CD4-positive, alpha-beta T cell treated with Interleukin-21 for 1 hour (primary cell): ENCODE measurements around the gene ABCC3.

ENCODE experiments used
- DNase-seq: peaks from one replicate; pipeline ENCODE4 v3.0.0-alpha.2; 2020

ABCC3 gene

DNA sequence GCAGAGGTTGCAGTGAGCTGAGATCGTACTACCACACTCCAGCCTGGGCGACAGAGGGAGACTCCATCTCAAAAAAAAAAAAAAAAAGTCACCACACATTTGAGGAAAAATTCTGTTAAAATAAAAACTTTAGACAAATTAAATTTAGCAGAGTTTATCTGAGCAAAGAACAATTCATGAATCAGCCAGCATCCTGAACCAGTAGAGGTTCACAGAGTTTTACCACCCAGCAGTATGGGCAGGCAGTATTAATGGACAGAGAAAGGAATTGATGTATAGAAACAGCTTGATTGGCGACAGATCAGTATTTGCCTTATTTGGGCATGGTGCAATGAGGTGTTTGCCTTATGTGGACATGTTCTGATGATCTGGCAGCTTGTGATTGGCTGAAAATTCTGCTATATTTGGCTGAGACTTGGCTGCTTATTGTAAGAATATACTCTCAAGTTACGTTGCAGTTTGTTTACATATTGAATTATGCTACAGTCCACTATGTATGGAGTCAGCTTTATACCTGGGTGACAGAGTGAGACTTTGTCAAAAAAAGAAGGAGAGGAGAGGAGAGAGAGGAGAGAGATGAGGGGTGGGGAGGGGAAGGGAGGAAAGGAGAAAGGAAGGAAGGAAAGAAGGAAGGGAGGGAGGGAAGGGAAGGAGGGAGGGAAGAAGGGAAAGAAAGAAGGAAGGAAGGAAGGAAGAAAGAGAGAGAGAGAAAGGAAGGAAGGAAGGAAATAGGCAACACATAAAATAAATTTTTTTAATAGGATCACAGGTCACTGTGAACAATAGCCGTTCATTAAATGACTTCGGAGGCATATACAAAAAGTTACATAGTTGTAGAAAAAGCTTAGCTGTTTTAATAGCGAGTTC is 14.6 kb downstream of the ABCC3 start:
- no peak for DNase-seq

- DNase-seq, result no peak
Observed at GRCh38 chr17:50651661-50652060, 17.0 kb downstream of the ABCC3 start.

- DNase-seq, result no peak
Observed at GRCh38 chr17:50653738-50654137, 19.1 kb downstream of the ABCC3 start.

- DNase-seq, result no peak
Observed at GRCh38 chr17:50656509-50656908, 21.8 kb downstream of the ABCC3 start.

DNA sequence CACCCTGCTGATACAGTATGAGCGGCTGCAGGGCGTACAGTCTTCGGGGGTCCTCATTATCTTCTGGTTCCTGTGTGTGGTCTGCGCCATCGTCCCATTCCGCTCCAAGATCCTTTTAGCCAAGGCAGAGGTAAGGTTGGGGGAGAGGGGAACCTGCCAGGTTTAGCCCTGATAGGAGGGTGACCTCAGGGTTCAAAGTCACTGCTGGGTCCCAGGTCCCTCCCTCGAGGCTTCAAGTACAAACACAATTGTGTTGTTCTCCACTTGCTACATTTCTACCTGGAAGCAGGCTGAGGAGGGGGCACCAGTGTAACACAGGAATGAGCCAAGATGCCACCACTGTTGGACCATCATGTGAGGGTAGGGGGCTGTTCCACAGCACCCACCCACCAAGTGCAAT is 22.4 kb downstream of the ABCC3 start:
- no peak for DNase-seq

DNA sequence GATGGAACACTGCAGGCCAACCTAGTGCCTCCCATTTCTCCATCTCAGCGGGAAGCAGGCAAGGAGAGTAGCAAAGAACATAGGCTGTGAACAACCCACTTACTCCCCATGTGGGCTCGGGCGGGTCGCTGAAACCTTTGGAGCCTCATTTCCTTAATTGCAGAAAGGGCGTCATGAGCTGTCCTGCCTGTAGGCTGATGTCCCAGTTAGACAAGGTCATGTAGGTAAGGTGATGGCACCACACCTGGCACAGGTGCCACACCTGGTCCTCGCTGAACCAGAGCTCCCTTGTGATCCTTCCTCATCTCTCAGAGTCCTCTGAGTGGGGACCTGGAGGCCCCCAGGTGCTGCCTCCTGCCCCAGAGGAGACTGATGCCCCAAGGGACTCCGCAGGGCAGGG is 22.9 kb downstream of the ABCC3 start:
- no peak for DNase-seq

DNA sequence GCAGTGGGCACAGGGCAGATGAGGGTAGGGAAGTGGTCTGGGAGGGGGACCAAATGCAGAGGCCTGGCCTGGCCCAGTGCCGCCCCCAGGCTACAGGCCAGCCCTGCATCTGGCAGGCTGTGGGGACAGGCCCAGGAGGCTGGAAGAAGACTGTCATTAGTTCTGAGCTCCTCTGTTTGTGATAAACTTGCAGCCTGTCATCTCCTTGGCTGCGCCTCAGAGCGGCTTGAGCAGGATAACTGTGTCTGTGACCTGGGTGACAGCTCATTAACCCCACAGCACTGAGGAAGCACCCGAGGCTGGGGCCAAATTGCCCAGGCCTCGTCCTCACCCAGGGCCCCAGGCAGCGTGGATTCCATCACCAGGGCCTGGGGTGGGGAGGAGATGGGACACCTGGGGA is 23.9 kb downstream of the ABCC3 start:
- no peak for DNase-seq

DNA sequence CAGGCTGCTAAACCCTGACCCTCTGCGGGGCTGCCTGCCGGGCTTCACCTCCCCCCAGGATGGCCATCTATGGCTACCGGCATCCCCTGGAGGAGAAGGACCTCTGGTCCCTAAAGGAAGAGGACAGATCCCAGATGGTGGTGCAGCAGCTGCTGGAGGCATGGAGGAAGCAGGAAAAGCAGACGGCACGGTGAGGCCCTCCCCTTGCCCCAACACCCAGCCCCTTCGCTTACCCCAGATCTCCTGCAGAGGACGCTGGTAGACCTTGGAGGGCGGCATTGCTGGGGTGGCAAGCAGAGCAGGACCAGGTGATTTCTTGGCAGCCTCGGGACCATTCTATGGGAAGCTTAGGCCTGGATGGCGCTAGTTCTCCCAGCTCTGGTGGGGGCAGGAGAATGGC is 24.5 kb downstream of the ABCC3 start:
- no peak for DNase-seq

DNA sequence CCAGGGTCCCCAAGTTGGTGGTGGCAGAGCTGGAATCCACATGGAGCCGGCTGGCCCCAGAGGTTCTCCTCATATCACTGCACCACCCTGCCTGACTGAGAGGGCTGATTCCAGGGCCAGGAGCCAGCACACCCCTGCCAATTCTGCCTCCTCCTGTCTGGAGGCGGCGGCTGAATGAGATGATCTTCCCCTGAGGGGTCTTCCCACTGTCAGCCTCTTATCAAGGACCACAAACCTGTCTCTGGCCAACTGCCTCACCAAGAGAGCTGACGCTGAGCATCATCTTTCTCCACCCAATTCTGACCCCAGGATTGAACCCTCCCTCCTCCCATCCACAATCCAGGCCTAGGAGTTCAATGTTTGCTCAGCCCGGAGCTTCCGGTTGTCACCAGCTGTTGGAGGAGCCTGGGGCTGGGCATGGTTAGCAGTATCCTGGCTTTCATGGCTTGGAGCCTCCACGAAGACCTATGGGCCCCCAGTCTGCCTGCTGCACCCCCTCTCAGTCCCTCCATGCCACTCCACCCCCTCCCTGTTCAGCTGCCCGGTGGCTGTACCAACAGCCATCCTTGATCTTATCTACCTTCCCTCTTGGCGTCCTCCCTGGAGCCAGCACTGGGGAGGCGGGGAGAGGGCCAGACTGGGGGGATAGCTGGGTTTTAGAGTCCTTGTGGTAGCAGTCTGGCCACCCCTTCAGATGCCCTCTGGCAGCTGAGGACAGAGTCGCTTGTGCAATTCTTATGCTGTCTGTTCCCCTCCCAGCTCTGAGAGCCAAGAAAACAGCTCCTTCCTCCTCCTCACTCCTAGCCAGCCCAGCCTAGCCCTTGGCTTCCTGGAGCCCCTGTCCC is 25.6 kb downstream of the ABCC3 start:
- no peak for DNase-seq

GRCh38 chr17:50660887-50661345 is 26.2 kb downstream of the ABCC3 start:
- no peak for DNase-seq

GRCh38 chr17:50661348-50661747 is 26.7 kb downstream of the ABCC3 start:
- DNase-seq, result no peak

GRCh38 chr17:50661795-50662391 is 27.2 kb downstream of the ABCC3 start:
- peak; percentile 4 for DNase-seq

DNA sequence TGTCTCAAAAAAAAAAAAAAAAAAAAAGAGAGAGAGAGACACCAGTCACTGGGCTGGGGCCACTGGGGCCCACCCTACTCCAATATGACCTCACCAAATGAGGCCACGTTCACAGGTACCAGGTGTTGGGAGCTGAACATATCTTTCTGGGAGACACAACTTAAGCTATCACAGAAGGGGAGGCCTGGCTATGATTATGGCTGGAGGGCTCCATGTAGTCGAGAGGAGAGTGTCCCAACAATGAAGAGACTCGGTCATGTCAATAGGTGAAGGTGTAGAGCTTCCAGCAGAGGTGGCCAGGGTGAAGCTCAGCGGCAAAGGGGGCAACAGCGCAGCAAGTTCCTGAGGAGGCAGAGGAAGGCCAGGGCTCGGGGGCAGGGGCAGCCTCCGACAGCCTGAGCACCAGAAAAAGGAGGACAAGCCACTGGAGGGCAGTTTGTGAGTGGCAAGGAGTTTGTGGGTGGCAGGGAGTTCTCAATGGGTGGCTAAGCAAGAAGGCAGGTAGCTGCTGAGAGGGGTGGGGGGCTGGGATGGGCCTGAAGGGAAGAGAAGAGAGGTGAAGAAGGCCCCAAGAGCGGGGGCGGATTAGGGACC is 28.0 kb downstream of the ABCC3 start:
- no peak for DNase-seq

DNA sequence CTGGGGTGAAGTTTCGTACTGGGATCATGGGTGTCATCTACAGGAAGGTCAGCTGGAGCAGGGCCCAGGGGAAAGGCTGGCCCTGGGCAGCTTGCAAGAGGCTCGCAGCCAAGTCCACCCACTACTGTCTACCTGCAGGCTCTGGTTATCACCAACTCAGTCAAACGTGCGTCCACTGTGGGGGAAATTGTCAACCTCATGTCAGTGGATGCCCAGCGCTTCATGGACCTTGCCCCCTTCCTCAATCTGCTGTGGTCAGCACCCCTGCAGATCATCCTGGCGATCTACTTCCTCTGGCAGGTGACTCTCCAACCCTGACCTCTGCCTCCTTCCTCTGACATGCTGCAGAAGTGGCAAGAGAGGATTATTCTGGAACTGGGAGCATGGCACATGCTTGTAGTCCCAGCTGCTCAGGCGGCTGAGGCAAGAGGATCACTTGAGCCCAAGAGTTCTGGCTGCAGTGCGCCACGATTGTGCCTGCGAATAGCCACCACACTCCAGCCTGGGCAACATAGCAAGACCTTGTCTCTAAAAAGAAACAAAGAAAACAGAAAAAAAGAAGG is 29.2 kb downstream of the ABCC3 start:
- no peak for DNase-seq

DNA sequence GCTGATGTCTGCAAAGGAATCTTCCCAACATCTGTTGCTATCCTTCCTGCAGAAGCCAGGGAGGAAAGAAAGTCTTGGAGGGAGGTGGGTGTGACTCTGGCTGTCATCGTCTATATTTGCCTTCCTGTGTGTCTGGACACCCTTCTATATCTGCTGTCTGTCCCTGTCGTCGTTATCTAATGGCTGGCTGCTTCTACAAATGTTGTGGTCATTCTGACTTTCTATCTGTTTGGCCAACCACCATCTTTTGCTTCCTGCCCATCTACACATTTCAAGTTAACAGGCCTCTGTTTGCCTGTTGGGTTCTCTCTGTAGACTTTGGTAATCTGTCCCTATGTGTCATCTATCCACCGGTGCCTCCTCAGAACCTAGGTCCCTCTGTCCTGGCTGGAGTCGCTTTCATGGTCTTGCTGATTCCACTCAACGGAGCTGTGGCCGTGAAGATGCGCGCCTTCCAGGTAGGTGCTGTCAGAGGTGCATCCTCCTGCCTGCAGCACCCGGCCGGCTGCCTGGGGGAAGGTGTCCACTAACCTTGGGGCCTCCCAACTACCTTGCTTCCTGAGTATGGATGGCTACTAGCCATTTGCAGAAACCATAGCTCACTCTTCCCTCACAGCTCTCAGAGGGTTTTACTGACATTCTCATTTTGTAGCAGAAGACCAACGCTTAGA is 30.2 kb downstream of the ABCC3 start:
- no peak for DNase-seq

- DNase-seq, result no peak
Observed at GRCh38 chr17:50665838-50666237, 31.2 kb downstream of the ABCC3 start.

DNA sequence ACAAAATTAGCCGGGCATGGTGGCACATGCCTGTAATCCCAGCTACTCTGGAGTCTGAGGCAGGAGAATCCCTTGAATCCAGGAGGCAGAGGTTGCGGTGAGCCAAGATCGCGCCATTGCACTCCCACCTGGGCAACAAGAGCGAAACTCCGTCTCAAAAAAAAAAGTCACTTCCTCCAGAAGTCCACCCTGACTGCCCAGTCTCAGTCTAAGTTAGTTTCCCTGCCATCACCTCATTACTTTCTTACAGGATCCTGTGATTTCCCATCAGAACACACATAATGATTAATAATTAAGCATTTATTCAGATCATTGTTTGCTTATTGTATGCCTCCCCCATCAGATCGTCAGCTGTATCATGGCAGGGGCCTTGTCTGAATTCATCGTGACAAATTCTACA is 31.6 kb downstream of the ABCC3 start:
- DNase-seq, result no peak

DNA sequence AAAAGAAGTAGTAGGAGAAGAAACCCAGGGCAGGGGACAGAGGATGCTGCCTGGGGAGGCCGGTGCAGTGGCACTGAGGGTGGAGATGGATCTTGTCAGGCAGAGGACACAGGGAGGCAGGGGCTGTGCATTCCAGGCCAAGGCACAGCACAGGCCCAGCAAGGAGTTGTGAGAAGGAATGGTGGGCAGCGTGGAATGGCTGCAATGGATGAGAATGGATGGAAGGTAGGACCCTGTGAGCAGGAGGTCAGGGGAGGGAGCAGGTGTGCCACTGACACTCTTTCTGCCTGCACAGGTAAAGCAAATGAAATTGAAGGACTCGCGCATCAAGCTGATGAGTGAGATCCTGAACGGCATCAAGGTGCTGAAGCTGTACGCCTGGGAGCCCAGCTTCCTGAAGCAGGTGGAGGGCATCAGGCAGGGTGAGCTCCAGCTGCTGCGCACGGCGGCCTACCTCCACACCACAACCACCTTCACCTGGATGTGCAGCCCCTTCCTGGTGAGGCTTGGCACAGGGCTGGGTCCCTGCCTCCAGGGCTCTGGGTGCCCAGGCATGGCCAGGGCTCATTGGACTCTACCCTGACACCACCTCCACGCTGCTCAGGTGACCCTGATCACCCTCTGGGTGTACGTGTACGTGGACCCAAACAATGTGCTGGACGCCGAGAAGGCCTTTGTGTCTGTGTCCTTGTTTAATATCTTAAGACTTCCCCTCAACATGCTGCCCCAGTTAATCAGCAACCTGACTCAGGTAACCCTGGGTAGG is 32.8 kb downstream of the ABCC3 start:
- no peak for DNase-seq

GRCh38 chr17:50668025-50668837 is 33.5 kb downstream of the ABCC3 start:
- DNase-seq, result no peak

DNA sequence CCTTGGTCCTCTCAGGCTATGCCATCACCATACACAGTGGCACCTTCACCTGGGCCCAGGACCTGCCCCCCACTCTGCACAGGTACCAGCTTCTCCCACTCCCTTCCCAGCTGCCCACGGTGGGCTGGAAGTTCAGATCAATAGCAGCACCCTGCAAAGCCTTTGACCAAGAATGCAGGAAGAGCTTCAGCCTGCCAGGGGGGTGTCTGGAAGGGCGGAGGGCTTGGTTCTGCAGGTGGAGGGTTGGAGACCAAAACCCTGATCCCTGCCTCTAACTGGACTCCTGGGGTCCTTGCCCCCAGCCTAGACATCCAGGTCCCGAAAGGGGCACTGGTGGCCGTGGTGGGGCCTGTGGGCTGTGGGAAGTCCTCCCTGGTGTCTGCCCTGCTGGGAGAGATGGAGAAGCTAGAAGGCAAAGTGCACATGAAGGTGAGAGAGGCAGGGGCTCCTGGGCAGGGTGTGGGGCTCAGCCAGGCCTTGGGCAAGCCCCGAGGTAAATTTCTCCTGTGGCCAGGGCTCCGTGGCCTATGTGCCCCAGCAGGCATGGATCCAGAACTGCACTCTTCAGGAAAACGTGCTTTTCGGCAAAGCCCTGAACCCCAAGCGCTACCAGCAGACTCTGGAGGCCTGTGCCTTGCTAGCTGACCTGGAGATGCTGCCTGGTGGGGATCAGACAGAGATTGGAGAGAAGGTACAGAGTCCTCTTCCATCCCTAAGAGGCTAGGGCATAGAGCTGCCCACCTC is 34.3 kb downstream of the ABCC3 start:
- DNase-seq, result no peak
